ENCODE measurements around the gene EFNA2. TPM values are rescaled to one million over a fixed set of nuclear protein-coding genes. Genes with fewer than 3 reads are reported as not detected.

EFNA2 gene
- total RNA-seq, 1 donor from 2014 or later, result not detected

- H3K4me1 ChIP-seq, result peaks cover 36% of the 10 kb centered on the region
- TF ChIP-seq CTCF (IDR thresholded peaks at IDR 0.05), result peak; percentile 68
Observed at GRCh38 chr19:1248786-1249297, 36.8 kb upstream of the EFNA2 start.

GRCh38 chr19:1249298-1249989, 36.2 kb upstream of the EFNA2 start:
- ATAC-seq (peak; percentile 50), DNase-seq (peak; percentile 97)
- Histone ChIP-seq H3K27ac (peak overlapping the region; percentile 98), H3K4me3 (peak overlapping the region; percentile 81), H3K4me1 (peaks cover 36% of the 10 kb centered on the region), H3K9me3 (no peaks in the 10 kb centered on the region), H3K27me3 (no peaks in the 10 kb centered on the region), H3K36me3 (peaks cover 13% of the 10 kb centered on the region)
- no peak for TF ChIP-seq CTCF (IDR thresholded peaks at IDR 0.05)
- intact Hi-C loops (cut with DNase I), result no loop called here

More at GRCh38 chr19:1248786-1249297, 36.8 kb upstream of the EFNA2 start:
- peak; percentile 93 for DNase-seq
- Histone ChIP-seq H3K9me3 (no peaks in the 10 kb centered on the region), H3K27me3 (no peaks in the 10 kb centered on the region), H3K27ac (peak overlapping the region; percentile 98), H3K36me3 (peaks cover 7% of the 10 kb centered on the region), H3K4me3 (peak overlapping the region; percentile 81)
- intact Hi-C loops (cut with DNase I), result no loop called here
- peak; percentile 6 for ATAC-seq

- intact Hi-C loops (cut with DNase I), result no loop called here
- no peak for TF ChIP-seq CTCF (IDR thresholded peaks at IDR 0.05)
- Histone ChIP-seq H3K27me3 (no peaks in the 10 kb centered on the region), H3K27ac (peak overlapping the region; percentile 95), H3K4me3 (peak overlapping the region; percentile 81), H3K9me3 (no peaks in the 10 kb centered on the region), H3K4me1 (peaks cover 36% of the 10 kb centered on the region), H3K36me3 (peaks cover 18% of the 10 kb centered on the region)
- DNase-seq (no peak), ATAC-seq (no peak)
Observed at GRCh38 chr19:1249990-1250436, 35.7 kb upstream of the EFNA2 start.

GRCh38 chr19:1250437-1251260, 35.0 kb upstream of the EFNA2 start:
- Histone ChIP-seq H3K4me3 (peak overlapping the region; percentile 81), H3K27ac (peak overlapping the region; percentile 95), H3K4me1 (peaks cover 36% of the 10 kb centered on the region), H3K27me3 (no peaks in the 10 kb centered on the region), H3K36me3 (peaks cover 25% of the 10 kb centered on the region), H3K9me3 (no peaks in the 10 kb centered on the region)
- no peak for TF ChIP-seq CTCF (IDR thresholded peaks at IDR 0.05)
- ATAC-seq, result no peak
- intact Hi-C loops (cut with DNase I), result no loop called here
- peak; percentile 86 for DNase-seq

GRCh38 chr19:1251330-1252220, 34.1 kb upstream of the EFNA2 start:
- no peaks in the 10 kb centered on the region for H3K9me3 ChIP-seq
- peaks cover 37% of the 10 kb centered on the region for H3K4me1 ChIP-seq
- intact Hi-C loops (cut with DNase I), result no loop called here
- no peaks in the 10 kb centered on the region for H3K27me3 ChIP-seq
- H3K36me3 ChIP-seq, result peaks cover 34% of the 10 kb centered on the region
- peak; percentile 2 for ATAC-seq
- peak; percentile 94 for DNase-seq
- H3K27ac ChIP-seq, result peak overlapping the region; percentile 95
- peak overlapping the region; percentile 81 for H3K4me3 ChIP-seq
- no peak for TF ChIP-seq CTCF (IDR thresholded peaks at IDR 0.05)

Measured in upper lobe of right lung (tissue), 1 donor.